Ishikawa (cell line): Measurements from ENCODE around the gene SRRM1.

Source experiments
- CEBPB ChIP-seq: IDR thresholded peaks from 2 replicates; pipeline ENCODE4 v1.6.1; 2012
- CREB1 ChIP-seq: IDR thresholded peaks from 2 replicates; pipeline ENCODE4 v1.6.1; 2012; ENCODE audit warnings: low read depth
- EP300 ChIP-seq: IDR thresholded peaks from 2 replicates; pipeline ENCODE4 v1.6.1; 2012; ENCODE audit warnings: borderline replicate concordance
- FOXM1 ChIP-seq: IDR thresholded peaks from 2 replicates; pipeline ENCODE4 v1.6.1; 2012; ENCODE audit warnings: low read depth, borderline replicate concordance
- NFIC ChIP-seq: IDR thresholded peaks from 2 replicates; pipeline ENCODE4 v1.6.1; 2012
- RAD21 ChIP-seq: IDR thresholded peaks from 2 replicates; pipeline ENCODE4 v1.6.1; 2012; ENCODE audit warnings: low read depth
- TAF1 ChIP-seq: IDR thresholded peaks from 2 replicates; pipeline ENCODE4 v1.6.1; 2012; ENCODE audit warnings: low read depth, mild to moderate bottlenecking
- TCF12 ChIP-seq: IDR thresholded peaks from 2 replicates; pipeline ENCODE4 v1.6.1; 2012; ENCODE audit warnings: low read depth
- YY1 ChIP-seq: IDR thresholded peaks from 2 replicates; pipeline ENCODE4 v1.6.1; 2012; ENCODE audit warnings: low read depth
- TF ChIP-seq, protein P1 (sequence below): IDR thresholded peaks from 2 replicates; pipeline ENCODE4 v1.6.1; 2012; ENCODE audit warnings: low read depth, mild to moderate bottlenecking
- TF ChIP-seq, protein P2 (sequence below): IDR thresholded peaks from 2 replicates; pipeline ENCODE4 v1.6.1; 2012
- TF ChIP-seq, protein P3 (sequence below): IDR thresholded peaks from 2 replicates; pipeline ENCODE4 v1.6.1; 2012

DNA sequence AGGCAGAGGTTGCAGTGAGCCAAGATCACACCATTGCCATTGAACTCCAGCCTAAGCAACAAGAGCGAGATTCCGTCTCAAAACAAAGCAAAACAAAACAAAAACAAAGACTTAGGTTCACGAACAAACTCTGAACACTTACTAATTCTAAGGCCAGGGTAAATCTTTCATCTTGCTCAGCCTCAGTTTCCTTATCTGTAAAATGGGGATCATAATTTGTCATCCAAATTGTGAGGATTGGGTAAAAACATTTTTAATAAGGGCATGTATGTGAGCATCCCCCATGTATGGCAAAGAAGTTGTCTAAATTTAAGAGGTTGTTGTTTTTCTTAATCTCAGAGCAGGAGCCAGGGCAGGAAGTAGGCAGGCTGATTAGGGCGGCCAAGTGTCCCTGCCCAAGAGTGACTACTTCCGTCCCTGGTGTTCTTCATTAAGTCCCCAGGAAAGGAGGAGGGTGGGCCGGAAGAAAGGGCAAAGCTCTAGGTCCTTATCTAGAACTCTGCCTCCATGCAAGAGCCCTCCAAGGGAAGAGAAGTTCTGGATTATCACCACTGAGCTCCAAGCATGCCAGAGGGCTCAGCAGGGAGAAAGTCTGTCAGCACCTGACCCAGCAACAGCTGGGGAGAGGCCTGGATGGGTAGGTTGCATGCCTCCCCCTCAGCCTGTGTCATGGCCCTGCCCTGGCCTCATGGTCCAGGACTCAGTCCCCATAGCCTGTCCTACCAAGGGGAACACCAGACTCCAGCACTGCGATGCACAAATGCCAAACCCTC is 52.3 kb downstream of the SRRM1 start:
- TF ChIP-seq NFIC (no peak), TCF12 (no peak), YY1 (no peak), RAD21 (no peak), FOXM1 (no peak), EP300 (no peak), TAF1 (no peak), CEBPB (no peak), CREB1 (no peak)
- TF ChIP-seq, protein P1, sequence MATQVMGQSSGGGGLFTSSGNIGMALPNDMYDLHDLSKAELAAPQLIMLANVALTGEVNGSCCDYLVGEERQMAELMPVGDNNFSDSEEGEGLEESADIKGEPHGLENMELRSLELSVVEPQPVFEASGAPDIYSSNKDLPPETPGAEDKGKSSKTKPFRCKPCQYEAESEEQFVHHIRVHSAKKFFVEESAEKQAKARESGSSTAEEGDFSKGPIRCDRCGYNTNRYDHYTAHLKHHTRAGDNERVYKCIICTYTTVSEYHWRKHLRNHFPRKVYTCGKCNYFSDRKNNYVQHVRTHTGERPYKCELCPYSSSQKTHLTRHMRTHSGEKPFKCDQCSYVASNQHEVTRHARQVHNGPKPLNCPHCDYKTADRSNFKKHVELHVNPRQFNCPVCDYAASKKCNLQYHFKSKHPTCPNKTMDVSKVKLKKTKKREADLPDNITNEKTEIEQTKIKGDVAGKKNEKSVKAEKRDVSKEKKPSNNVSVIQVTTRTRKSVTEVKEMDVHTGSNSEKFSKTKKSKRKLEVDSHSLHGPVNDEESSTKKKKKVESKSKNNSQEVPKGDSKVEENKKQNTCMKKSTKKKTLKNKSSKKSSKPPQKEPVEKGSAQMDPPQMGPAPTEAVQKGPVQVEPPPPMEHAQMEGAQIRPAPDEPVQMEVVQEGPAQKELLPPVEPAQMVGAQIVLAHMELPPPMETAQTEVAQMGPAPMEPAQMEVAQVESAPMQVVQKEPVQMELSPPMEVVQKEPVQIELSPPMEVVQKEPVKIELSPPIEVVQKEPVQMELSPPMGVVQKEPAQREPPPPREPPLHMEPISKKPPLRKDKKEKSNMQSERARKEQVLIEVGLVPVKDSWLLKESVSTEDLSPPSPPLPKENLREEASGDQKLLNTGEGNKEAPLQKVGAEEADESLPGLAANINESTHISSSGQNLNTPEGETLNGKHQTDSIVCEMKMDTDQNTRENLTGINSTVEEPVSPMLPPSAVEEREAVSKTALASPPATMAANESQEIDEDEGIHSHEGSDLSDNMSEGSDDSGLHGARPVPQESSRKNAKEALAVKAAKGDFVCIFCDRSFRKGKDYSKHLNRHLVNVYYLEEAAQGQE, result no peak
- TF ChIP-seq, protein P2, sequence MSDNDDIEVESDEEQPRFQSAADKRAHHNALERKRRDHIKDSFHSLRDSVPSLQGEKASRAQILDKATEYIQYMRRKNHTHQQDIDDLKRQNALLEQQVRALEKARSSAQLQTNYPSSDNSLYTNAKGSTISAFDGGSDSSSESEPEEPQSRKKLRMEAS, result no peak
- TF ChIP-seq, protein P3, sequence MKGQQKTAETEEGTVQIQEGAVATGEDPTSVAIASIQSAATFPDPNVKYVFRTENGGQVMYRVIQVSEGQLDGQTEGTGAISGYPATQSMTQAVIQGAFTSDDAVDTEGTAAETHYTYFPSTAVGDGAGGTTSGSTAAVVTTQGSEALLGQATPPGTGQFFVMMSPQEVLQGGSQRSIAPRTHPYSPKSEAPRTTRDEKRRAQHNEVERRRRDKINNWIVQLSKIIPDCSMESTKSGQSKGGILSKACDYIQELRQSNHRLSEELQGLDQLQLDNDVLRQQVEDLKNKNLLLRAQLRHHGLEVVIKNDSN, result no peak
